Measurements from ENCODE around the gene EVC.
A peak's percentile ranks its signal among the peaks of the same experiment; 100 is the strongest.
"Not testable (repeated sequence)": the region's sequence is repeated elsewhere in the genome, so short reads cannot be mapped to it uniquely, and the experiment has no call there.

The EVC gene

DNA sequence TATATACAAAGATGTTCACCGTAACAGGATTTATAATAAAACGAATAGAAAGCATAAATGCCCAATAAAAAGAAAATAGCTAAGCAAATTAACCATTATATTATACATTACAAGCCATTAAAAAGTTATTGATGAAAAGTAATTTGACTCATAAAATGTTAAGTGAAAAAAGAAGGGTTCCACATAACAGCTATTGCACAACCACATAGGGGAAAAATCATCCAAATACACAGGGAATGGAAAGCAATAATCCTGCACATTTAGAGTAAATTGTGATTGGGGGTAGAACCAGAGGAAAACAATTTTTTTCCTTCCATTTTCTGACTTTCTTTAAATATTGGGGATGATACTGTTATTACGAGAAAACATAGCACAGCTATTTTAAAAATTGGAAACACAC is 143.9 kb downstream of the EVC start:
- DNase-seq: no peak

DNA sequence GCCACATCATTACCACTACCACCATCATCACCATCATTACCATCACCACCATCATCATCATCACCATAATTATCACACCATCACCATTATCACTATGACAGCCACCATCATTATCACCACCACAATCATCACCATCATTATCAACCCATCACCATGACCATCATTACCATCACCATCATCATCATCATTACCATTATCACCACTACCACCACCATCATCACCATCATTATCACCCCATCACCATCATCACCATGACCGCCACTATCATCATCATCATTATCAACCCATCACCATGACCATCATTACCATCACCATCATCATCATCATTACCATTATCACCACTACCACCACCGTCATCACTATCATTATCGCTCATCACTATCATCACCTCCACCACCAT is 145.4 kb downstream of the EVC start:
- not testable (repeated sequence) for DNase-seq

DNA sequence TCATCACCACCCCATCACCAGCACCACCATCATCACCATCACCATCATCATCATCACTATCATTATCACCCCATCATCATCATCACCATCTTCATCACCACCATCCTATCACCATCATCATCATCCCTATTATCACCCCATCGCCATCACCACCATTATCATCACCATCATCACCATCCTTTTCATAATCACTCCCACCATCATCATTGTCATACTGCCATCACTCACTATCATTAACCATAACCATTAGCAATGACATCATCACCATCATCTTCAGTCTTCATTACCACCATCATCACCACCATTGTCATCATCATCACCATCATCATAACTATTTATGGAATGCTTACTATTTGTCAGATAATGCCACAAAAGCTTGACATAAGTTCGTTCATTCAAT is 146.2 kb downstream of the EVC start:
- no peak for DNase-seq

DNA sequence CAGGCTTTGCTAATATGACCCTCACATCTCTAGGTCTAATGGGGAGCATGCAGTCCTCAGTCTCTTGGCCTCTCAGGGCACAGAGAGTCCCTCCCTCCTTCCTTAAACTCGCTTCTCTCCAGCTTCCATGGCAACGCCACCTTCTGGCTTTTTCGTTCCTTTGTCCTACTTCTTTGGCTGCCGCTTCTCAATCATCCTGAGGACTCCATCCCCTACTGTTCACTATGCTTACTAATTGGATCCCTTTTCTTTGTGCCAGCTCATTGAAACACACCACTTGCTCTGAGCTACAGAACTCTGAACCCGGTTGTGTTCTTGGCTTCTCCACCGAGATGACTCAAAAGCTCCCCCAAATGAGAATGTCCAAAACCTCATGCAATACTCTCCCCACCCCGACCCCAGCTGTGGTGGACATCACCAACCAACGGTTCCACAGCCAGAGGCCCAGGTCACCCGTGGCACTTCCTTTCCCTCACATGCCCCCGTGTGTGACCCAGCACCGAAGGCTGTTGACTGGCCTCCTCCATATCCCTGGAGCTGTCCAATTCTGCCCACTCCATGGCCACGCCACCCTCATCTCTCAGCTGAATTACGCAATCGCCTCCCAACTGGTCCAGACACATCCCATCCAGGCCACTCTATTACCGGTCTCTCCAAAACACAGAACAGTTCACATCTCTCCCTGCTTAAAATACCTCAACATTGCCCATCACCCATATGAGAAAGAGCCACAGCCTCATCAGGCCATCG is 147.2 kb downstream of the EVC start:
- no peak for DNase-seq

DNA sequence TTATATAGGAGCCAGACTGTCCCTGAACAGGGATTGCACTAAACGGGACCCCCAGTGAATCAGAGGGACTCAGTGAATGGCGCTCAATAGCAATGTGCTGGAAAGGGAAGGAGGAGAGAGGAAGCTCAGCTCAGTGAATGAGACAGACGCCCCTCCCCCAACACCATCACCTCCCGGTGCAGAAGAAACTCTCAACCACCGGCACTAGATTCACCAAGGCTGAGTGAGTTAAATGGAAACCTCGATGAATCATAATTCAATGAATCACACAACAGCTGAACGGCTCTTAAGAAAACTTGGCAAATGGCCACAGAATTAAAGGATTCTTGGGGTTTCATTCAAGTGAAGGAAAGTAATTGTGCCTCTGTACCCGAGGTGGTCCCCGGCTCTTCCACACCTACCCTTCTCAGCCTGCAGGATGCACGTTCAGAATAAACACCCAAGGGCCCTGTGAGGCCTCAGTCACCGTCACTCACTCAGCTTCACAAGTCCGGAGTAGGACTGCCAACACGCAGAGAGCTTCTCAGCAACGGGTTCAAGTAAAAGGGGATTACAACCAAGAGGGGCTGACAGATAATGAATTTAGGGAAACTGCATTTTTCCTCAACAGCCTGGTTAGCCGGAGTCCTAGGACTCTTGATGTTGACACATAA is 152.6 kb downstream of the EVC start:
- DNase-seq: peak; percentile 59 to 69
